Spleen (tissue), 7 donors: Measurements from ENCODE around the gene TJP1.

Experiments used
- POLR2A ChIP-seq, 3 donors: fragments of 450-650 bp; IDR thresholded peaks; one replicate each; pipeline ENCODE4 v1.5.1; 2017; ENCODE audit warnings: antibody characterized with exemption in 3 of 3, mild to moderate bottlenecking in 1 of 3
- POLR2AphosphoS5 ChIP-seq, 3 donors: sonication (generic); formaldehyde crosslinking; IDR thresholded peaks; one replicate each; pipeline ENCODE4 v1.5.1; 2017; ENCODE audit warnings: antibody characterized with exemption in 3 of 3
- TF ChIP-seq, protein P1 (sequence below), 11 experiments: fragments of 200-600 bp in 7 of 11; fragments of 450-650 bp in 4 of 11; sonication (generic) in 4 of 11; IDR thresholded peaks in 8 of 11; conservative IDR thresholded peaks in 3 of 11; 1 replicate in 7 of 11; 2 replicates in 4 of 11; pipeline versions ENCODE4 v1.4.0 to v1.8.0; 2016 to 2021; ENCODE audit warnings: antibody characterized with exemption in 11 of 11, inconsistent platforms in 4 of 11, mild to moderate bottlenecking in 1 of 11
- donor health status: DM: no; HTN: no; CAD: no; lungs with moderate emphysema.
- donor health status: DM: no; HTN: no; CAD: no.
- donor health status: DM: no; HTN: no; CAD: no.

- no peak for TF ChIP-seq POLR2A (IDR thresholded peaks at IDR 0.05)
- TF ChIP-seq, protein P1, sequence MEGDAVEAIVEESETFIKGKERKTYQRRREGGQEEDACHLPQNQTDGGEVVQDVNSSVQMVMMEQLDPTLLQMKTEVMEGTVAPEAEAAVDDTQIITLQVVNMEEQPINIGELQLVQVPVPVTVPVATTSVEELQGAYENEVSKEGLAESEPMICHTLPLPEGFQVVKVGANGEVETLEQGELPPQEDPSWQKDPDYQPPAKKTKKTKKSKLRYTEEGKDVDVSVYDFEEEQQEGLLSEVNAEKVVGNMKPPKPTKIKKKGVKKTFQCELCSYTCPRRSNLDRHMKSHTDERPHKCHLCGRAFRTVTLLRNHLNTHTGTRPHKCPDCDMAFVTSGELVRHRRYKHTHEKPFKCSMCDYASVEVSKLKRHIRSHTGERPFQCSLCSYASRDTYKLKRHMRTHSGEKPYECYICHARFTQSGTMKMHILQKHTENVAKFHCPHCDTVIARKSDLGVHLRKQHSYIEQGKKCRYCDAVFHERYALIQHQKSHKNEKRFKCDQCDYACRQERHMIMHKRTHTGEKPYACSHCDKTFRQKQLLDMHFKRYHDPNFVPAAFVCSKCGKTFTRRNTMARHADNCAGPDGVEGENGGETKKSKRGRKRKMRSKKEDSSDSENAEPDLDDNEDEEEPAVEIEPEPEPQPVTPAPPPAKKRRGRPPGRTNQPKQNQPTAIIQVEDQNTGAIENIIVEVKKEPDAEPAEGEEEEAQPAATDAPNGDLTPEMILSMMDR (IDR thresholded peaks at IDR 0.05 in 8 of 11, conservative IDR thresholded peaks at IDR 0.05 in 3 of 11), result no peak
- TF ChIP-seq POLR2AphosphoS5 (IDR thresholded peaks at IDR 0.05), result no peak
Measured at GRCh38 chr15:29652595-29652994, 169.7 kb downstream of the TJP1 start.
